Chondrocyte (in vitro differentiated cells): Measurements from ENCODE around the gene CEP41. TPM values are rescaled to one million over a fixed set of nuclear protein-coding genes. Genes with fewer than 3 reads are reported as not detected.

ENCODE experiments used
- DNase-seq: peaks from one replicate; pipeline ENCODE4 v3.0.0; 2021; ENCODE audit warnings: mixed read lengths, low spot score
- H3K27ac Mint-ChIP-seq: one replicate; pipeline ENCODE4 v1.8.0; 2021; ENCODE audit warnings: mild to moderate bottlenecking, moderate library complexity, mixed read lengths; ENCODE audit not compliant: unreplicated experiment
- H3K27me3 Mint-ChIP-seq: 2 replicates; pipeline ENCODE4 v1.8.0; 2021; ENCODE audit warnings: low read depth, mixed read lengths
- H3K36me3 Mint-ChIP-seq: 2 replicates; pipeline ENCODE4 v1.8.0; 2021; ENCODE audit warnings: low read depth, mixed read lengths
- H3K4me1 Mint-ChIP-seq: 2 replicates; pipeline ENCODE4 v1.8.0; 2021; ENCODE audit warnings: low read depth, mild to moderate bottlenecking, mixed read lengths
- H3K4me3 Mint-ChIP-seq: one replicate; pipeline ENCODE4 v1.8.0; 2021; ENCODE audit warnings: mild to moderate bottlenecking, moderate library complexity, mixed read lengths; ENCODE audit not compliant: unreplicated experiment
- H3K9me3 Mint-ChIP-seq: 2 replicates; pipeline ENCODE4 v1.8.0; 2021; ENCODE audit warnings: low read depth, mixed read lengths
- long read RNA-seq: library from polyadenylated mRNA; stranded (forward); transcript quantifications from one replicate; pipeline ENCODE4 v2.0.0, GENCODE V29; 2021
- total RNA-seq: library from RNA; stranded (reverse); gene quantifications from 3 replicates; pipeline ENCODE4 v1.2.1, GENCODE V29; 2021
- TF ChIP-seq, protein P1 (sequence below): fragments of 200-600 bp; sonication (generic); IDR thresholded peaks from 2 replicates; pipeline ENCODE4 v1.5.0; 2021; ENCODE audit warnings: antibody characterized with exemption, mild to moderate bottlenecking, moderate library complexity

Gene CEP41
- 10.3 to 13.9 TPM (median 10.4 TPM) in 3 replicates for total RNA-seq
- long read RNA-seq, full-length matches to known transcripts: 23 of 28 reads
- long read RNA-seq, partial matches to known transcripts: 1 of 28 reads
- long read RNA-seq, other reads (novel, unspliced or antisense): 4 of 28 reads

- Mint-ChIP-seq H3K27me3 (no peaks in the 10 kb centered on the region), H3K4me3 (peak within 1 kb of the TSS; percentile 96), H3K4me1 (peaks cover 16% of the 10 kb centered on the region), H3K27ac (peak within 1 kb of the TSS; percentile 94), H3K9me3 (no peaks in the 10 kb centered on the region), H3K36me3 (no peaks in the 10 kb centered on the region)
- TF ChIP-seq, protein P1, sequence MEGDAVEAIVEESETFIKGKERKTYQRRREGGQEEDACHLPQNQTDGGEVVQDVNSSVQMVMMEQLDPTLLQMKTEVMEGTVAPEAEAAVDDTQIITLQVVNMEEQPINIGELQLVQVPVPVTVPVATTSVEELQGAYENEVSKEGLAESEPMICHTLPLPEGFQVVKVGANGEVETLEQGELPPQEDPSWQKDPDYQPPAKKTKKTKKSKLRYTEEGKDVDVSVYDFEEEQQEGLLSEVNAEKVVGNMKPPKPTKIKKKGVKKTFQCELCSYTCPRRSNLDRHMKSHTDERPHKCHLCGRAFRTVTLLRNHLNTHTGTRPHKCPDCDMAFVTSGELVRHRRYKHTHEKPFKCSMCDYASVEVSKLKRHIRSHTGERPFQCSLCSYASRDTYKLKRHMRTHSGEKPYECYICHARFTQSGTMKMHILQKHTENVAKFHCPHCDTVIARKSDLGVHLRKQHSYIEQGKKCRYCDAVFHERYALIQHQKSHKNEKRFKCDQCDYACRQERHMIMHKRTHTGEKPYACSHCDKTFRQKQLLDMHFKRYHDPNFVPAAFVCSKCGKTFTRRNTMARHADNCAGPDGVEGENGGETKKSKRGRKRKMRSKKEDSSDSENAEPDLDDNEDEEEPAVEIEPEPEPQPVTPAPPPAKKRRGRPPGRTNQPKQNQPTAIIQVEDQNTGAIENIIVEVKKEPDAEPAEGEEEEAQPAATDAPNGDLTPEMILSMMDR: no peak
- peak; percentile 98 for DNase-seq
Measured at GRCh38 chr7:130440527-130441365, at the start of gene CEP41. Gene CEP41 (minus strand): TSS chr7:130441016. CDS start chr7:130440966, 50 bp downstream.

DNA sequence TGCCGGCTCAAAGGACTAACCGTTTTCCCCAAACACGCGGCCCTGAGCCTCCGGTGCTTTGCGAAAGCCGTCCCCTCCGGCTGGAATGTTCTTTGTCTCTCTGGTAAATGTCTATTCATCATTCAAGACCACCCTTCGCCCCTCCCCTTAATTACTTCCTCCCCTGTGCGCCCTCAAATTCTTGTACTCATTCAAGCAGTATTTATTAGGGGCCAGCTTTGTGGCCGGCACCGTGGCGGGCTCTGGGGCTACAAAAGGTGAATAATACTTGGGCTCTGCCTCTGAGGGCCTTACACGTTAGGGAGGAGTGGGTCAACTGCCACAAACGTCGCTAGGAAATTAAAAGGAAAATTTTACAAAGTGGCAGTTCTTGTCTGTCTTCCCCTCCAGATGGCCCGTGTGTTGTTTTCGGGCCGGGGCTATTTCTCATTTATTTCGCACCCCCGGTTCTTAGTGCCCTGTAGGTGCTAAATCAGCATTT lies 49.5 kb upstream of the CEP41 start:
- no peaks in the 10 kb centered on the region for H3K36me3 Mint-ChIP-seq
- peaks cover 59% of the 10 kb centered on the region for H3K4me1 Mint-ChIP-seq
- H3K27ac Mint-ChIP-seq: no peak overlapping the region
- no peaks in the 10 kb centered on the region for H3K9me3 Mint-ChIP-seq
- H3K27me3 Mint-ChIP-seq: no peaks in the 10 kb centered on the region
- TF ChIP-seq, protein P1: no peak
- no peak for DNase-seq
- H3K4me3 Mint-ChIP-seq: peak overlapping the region; percentile 77

DNA sequence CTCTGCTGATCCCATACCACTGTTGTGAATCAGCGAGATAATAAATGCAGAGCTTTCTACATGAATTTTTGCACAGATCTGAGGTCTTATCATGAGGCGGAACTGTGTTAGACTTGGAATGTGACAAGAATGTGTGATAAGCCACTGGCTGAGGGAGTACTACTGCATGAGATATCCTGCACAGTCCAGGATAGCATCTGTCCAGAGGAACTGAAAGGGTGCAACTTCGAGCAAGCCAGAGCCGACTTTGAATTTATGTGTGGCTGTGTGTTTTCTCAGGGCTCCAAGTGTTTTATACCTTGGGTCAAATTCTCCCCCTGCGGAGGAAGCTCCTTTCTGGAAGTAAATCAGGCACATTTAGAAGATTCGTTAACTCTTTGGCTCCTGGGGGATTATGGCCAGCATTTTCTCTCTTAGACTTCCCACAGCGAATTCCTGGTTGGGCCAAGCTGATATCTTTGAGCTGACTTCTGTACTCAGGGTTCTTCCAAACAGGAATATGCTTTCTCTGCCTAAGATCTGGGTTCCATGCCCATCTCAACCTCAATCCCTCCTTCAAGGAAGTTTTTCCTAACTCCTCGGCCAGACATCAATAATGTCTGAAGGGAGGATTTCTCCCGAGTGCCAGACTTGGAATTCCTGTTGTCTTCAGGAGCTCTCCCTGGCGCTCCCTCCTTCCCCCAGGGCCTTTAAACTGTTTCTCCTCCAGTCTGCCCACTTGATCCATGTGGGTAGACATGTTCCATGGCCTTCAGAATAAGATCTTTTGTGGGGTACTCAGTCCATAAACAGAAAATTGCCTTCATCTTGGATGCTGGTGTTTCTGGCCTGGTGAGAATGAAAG lies 48.5 kb upstream of the CEP41 start:
- Mint-ChIP-seq H3K4me3 (no peak overlapping the region), H3K36me3 (no peaks in the 10 kb centered on the region), H3K9me3 (no peaks in the 10 kb centered on the region), H3K4me1 (peaks cover 56% of the 10 kb centered on the region), H3K27me3 (no peaks in the 10 kb centered on the region), H3K27ac (peak overlapping the region; percentile 18)
- DNase-seq: no peak
- TF ChIP-seq, protein P1: no peak

DNA sequence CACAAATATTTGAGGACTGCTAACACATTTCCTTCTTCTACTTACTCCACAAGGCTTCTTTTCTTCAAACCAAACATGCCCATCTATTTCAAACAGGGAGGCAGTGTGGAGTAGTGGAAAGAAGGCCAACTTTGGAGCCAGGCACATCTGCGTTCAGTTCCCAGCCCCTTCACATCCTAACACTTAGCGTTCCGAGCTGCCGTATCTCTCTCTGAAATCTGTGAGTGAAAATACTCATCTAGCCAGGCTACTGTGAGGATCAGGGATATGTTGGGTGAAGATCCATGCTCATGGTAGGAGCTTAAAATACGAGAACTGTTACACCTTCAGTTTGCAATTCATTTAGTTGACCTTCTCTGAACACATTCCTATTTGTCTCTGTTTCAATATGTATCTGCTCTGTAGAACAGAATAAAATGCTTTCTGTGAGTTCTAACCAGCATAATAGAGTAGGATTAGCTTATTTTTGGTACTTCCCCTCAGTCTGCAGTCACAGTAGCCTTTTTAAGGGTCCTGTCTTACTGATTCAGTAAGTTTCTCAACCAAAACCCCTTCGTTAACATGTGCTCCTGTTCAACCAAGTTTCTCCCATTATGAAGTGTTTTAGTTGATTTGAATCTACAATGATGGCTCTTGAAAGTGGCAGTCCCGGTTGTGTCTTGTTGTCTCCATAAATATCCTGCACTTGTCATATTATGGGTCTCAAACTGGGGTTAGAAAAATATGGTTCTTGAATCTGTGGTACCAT lies 47.8 kb upstream of the CEP41 start:
- H3K36me3 Mint-ChIP-seq: no peaks in the 10 kb centered on the region
- H3K9me3 Mint-ChIP-seq: no peaks in the 10 kb centered on the region
- DNase-seq: no peak
- no peaks in the 10 kb centered on the region for H3K27me3 Mint-ChIP-seq
- H3K4me3 Mint-ChIP-seq: no peak overlapping the region
- H3K4me1 Mint-ChIP-seq: peaks cover 48% of the 10 kb centered on the region
- peak overlapping the region; percentile 18 for H3K27ac Mint-ChIP-seq
- TF ChIP-seq, protein P1: no peak
